M059J (cell line): ENCODE measurements around the gene PALLD. TPM values are rescaled to one million over a fixed set of nuclear protein-coding genes. Genes with fewer than 3 reads are reported as not detected.
"Not testable (repeated sequence)": the region's sequence is repeated elsewhere in the genome, so short reads cannot be mapped to it uniquely, and the experiment has no call there.

Experiments
- DNase-seq: peaks from one replicate; pipeline ENCODE4 v3.0.0-alpha.2; 2012; ENCODE audit warnings: low read depth
- total RNA-seq: library from RNA; depleted of rRNA; stranded (reverse); fragments of >200 nt; shearing (Covaris generic); gene quantifications from 2 replicates; pipeline ENCODE4 v1.2.3, GENCODE V29; 2014

Gene PALLD
- total RNA-seq, 1 experiment from 2014 or later: 46.0 TPM

DNA sequence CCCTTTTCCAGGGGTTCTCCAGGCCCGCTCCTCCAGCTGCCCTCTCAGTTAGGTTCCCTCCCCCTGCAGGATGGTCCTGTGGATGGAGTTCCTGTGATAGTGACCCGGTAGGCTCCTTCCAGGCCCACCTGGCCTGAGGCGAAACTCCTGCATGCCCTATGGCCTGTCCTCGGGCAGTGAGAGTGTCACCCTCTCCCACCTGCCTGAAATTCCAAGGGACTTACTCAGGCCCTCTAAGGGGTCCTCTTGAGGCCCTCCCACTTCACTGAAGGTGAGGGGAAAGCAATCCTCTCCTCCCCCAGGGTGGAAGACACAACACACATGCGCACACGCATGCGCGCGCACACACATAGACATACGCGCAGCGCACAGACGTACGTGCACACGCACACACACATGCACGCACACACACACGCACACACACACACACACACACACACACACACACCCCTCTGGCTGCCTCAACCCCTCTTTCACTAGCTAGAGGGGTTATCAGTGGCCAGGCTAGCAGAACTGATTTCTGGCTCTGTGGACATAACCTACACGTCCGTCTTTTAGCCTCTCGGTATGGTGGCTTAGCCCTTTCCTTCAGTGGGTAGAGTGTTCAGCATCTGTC lies 297.3 kb downstream of the PALLD start:
- no peak for DNase-seq

DNA sequence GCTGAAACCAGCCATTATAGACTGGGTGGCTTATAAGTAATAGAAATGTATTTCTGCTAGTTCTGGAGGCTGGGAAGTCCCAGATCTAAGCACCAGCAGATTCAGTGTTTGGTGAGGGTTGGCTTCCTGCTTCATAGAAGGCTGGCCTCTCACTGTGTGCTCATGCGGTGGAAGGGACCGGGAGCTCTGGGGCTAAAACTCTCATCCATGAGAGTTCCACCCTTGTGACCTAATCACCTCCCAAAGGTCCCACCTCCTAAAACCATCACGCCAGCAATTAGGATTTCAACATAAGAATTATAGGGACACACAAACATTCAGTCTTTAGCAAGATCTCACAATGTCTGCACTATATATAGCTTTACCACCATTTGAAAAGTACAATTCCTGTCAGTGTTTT lies 298.0 kb downstream of the PALLD start:
- DNase-seq: no peak

DNA sequence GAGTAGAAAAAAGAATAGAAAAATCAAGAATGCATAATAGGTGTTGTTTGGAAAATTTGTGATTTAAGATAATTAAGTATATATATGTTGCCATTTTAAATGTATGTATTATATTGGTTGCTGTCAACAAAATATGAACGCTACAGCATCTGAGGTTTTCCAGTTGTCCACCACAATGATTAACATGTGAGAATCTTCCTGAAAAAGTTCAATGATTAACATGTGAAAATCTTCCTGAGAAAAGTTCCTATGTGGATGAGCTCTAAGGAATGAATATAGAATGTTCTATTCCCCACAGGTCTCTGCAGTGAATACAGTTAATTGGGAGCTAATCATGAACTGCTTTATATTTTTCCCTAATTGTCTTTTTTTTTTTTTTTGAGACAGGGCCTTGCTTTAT lies 298.5 kb downstream of the PALLD start:
- DNase-seq: no peak

DNA sequence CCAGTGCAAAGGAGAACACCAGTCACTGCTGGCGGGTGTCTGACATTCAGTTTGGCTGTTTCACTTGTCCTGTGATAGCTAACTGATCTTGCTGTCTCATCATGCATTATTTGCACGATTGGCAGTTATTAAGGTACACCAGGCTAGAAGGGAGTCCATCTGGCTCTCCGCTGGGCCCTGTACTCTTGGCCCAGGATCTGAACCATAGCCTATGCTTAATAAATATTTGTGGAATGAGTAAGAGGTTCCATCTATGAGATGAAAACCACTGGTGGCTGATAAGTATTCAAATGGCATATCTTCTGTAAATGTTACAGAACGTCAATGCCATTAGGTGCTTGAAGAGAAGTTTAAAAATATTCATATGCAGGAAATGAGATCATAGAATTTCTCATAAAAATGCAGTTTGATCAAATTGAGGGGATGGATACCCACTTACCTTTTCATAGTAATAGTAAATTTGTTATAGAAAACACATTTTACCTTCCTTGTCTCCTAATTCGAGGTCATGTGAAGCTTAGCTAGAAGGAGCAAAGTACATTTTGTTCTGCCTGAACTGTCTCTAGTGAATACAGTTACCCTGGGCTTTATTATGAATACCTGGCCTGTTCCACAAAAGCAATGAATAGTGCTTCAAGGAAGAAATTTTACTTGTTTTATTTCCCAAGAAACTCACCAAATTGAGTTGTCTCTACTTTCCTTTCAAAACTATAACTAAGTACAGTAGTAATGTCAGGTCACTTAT lies 299.7 kb downstream of the PALLD start:
- DNase-seq: peak; percentile 91

DNA sequence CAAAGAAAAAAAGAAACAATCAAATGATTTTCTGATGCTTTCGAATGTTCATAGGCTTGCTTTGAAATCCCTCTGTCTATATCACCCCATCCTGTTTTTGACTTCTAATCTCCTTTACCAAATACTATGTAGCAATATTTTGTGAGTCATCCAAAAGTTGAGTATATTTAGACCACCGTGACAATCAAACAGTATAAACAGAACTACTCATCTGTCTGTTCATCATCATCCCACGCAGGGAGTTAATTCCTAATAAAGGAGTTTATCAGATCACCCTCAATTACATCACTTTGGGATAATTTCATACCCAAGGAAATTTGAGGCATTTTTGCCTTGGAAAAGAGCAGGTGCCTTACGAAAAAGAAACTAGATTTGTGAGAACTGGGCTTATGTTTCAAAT lies 300.3 kb downstream of the PALLD start:
- peak; percentile 83 for DNase-seq

DNA sequence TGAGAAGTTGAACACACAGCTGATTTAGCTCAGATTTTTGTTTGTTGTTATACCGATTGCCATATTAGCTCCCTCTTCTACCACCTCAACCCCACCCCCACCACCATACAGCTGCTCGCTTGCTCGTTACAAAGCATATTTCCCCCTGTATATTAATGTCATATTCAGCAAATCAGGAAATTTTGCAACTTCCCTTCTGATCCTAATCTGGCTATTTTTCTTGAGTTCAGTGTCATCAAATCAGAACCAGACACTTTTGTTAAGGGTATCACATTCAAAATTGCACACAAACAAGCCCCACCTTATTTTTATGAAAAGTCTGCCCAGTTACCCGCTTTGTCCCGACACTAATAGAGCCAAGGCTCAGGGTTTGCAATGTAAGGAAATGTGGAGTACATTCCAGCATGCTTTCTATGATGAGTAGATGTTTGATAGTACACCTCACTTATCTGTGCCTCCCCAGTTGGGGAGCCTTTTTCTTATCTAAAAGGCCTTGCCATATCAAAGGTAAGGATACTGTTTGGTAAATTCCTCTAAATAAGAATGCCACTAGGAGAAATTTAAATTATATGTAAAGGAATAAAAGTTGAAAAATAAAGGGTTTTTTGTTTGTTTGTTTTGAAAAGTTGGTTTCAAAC lies 301.0 kb downstream of the PALLD start:
- no peak for DNase-seq

DNA sequence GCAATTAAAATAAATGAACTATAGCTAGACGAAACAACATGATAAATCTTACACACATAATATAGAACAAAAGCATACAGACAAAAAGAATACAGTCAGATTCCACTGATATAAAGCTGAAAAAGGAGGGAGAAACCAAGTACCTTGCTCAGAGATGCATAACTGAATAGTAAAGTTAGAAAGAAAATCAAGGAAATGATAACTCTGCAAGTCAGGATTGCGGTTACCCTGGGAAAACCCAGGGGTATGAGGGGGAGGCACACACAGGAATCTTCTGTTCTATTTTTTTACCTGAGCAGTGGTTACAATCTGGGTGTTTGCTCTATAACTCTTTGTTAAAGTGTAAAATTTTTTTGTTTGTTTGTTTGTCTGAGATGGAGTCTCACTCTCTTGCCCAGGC lies 304.1 kb downstream of the PALLD start:
- DNase-seq: no peak

DNA sequence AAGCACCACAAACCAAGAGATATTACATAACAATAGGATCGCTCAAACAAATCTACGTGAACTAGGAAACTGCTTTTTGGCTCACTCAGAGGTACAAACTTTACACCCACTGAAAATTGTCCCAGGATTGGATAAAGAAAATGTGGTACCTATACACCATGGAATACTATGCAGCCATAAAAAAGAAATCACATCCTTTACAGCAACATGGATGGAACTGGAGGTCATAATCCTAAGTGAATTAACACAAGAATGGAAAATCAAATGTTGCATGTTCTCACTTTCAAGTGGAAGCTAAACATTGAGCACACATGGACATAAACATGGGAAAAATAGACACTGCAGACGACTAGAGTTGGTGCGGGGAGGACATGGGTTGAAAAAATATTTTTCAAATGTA lies 305.4 kb downstream of the PALLD start:
- no peak for DNase-seq

DNA sequence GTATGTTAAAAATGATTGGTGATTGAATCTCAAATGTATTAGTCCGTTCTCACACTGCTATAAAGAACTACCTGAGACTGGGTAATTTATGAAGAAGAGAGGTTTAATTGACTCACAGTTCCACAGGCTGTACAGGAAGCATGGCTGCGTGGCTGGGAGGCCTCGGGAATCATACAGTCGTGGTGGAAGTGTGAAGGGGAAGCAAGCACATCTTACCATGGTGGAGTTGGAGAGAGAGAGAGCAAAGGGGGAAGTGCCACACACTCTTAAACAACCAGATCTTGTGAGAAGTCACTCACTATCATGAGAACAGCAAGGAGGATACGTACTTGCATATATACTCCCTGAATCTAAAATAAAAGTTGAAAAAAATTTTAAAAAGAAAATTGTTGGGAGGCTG lies 306.2 kb downstream of the PALLD start:
- not testable (repeated sequence) for DNase-seq

DNA sequence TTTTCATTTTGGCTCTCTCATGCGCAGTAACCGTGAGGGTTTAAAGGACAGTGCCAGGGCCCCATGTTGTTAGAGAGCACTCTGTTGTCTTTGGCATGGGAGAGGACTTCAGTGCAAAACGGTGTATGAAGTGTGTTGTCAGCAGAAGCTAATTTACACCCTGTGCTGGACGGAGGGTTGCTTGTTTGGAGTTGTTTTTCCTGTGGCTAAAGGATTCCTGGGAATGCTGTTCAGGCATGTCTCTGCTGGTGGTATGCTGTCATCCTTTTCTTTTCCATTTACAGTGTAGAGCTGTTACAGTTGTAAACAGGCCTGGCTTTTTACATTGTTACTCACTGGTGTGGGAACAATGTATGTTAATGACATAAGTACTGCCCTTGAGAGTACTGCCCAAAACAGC lies 306.9 kb downstream of the PALLD start:
- peak; percentile 53 for DNase-seq

DNA sequence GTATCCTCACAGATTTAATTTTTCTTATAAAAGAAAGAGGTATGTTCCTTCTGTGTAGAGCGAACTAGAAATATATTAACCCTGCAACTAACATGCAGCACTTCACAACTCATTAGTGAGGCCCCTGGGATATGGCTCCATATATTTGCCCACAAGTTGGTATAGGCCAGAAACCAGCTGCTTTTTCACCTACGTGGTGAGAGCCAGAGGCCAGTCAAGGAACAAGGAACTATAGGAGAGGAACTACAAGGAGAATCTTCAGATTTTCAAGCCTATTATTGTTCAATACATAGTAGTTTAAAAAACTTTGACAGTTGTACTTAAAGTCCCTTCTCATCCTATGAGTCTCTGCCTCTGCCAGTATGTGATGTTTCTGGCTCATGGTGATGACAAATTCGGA lies 307.3 kb downstream of the PALLD start:
- no peak for DNase-seq

DNA sequence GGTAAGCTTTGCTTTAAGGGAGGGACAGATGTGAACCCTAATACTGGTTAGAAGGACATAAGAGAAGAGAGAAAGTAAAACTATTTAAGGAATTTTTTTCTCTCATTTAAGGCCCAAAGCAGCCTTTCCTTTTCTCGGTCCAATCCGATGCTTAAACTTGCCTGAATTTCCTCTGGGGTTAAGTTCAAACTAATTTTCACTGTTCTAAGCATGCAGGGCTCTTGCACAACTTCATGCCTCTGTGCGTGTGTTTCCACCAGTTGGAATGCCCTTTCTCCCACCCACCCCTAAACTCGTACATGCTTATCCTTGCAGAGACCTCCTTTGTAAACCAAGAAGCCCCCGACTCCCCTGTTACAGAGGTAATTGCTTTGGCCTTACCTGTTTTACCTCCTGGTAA lies 308.5 kb downstream of the PALLD start:
- no peak for DNase-seq

DNA sequence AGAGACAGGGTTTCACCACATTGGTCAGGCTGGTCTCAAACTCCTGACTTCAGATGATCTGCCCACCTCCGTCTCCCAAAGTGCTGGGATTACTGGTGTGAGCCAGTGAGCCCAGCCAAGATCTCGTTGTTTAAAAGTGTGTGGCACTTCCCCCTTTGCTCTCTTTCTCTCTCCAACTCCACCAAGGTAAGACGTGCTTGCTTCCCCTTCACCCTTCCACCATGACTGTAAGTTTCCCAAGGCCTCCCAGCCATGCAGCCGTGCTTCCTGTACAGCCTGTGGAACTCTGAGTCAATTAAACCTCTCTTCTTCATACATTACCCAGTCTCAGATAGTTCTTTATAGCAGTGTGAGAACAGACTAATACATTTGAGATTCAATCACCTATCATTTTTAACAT lies 309.4 kb downstream of the PALLD start:
- DNase-seq: not testable (repeated sequence)

DNA sequence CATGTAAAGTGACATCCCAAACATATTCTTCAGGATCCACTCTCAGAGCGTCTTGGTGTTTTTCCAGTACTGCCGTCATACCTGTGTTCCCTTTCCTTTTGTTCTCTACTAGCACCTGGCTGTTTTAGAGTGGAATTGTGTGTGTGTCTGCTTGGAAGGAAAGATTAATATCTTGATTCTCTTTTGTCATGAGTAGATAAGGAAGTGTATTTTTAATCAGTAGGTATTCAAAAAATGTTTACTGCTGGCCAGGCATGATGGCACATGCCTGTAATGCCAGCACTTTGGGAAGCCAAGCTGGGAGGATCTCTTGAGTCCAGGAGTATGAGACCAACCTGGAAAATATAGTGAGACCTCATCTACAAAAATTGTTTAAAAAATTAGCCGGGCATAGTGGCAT lies 314.4 kb downstream of the PALLD start:
- DNase-seq: no peak

DNA sequence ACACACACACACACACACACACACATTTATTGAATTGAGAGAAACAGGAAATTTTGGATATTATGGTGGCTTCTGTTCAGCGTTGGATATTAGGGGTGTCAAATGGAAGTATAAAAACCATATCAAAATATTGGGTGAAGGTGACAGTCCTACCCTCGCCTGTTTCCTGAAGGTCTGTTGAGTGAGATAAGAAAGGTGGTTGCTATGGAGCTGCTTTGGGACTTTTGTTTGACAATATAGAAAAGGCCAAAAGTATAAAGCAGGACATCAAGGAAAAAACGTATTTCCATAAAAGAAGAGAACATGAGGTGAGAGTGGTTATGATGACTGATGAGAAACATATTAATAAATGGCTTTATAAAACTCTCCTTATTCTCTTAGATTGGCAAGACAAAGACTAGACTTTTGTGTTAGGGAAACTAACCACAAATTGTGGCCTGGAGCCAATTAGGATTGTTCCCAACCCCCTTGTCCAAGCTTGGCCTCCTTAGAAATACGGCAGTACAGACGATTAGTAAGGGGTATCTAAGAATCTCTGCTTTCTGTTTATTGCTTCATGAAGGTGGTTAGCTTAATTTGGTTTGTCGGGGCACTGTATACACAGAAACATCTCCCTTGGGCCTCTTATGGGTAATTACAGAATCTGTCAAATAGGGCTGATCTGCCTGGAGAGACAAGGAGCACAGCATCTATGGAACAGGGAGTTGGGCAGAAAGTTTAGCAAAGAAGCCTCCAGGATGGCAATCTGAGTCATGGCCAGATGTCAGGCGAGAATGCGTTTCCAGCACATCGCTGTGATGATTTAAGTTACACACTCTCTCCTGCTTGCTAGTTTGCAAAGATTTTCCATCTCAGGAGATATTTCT lies 315.2 kb downstream of the PALLD start:
- peak; percentile 44 for DNase-seq

DNA sequence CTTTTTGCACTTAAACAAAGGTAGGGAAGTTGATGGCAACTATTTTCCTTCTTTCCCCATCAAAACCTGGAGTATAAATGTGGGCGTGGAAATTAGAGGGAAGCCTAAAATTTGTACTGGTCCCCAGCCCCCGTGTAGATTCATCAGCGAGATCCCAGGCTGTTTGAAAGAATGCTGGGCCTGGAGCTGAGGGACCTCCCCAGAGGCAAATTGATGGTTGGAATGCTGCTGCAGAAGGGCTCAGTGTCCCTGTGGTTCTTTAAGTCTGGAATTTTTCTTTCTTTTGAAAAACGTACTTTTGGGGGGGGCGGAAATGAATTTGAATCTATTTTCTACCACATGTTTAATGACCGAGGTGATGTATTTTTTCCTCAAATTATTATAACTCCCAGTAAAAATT lies 316.0 kb downstream of the PALLD start:
- no peak for DNase-seq

DNA sequence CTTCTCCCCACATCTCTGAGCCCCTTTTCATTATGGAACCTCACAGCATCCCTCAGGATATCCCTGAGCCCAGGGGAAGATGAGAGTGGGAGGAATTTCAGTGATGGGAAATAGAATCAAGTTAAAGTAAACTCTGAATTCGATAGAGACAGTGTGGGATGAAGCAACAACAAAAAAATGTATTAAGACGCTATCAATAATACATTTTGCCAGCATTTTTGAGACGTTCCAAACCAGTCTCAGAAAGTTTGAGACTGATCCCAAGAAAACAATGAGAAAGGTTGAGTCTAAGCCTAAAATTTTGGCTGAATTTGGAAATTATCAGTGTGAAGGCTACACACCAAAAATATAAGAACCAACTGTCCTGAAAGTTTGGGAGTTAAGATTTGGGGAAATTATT lies 317.0 kb downstream of the PALLD start:
- DNase-seq: no peak

DNA sequence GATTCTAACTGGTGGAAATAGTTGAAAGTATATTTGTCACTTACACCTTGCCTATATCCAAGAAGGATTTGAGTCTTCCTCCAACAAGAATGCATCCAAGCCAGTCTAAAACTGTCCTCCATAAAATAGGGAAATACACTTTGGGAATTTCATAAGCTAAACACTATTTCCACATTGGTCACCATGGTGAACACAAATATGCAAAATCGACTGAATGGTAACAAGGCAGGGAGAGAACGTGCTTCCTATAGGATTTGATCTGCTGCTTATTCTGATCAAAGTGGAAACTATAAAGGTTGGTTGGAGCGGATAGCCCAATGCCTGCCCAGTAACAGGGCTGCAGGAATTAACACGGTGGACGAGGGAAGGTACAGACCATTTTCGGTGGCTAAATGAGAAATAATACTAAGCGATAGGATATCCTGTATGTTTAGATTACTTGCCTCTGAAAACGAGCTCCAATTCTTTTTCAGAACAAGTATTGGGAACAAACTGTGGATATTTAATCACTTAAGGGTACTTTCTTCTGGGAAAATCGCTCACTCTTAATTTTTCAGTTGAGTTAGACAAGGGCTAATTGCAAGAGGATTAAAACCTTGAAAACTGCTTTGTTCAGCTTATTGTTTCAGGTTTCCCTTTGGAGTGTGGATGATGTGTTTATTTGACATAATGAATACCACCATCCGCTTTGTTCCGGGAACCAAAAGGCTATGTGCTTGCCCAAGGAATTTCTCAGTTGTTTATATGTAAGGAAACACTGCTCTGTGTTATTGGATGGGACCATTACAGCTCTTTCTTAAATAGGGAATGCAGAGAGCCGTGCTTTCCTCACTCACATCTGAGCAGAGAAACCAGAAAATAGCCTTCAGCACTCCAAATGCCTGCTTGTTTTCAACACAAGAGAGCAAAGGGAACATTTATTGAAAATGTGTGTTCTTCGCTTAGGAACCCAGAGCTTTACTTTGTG lies 318.8 kb downstream of the PALLD start:
- peak; percentile 64 for DNase-seq

DNA sequence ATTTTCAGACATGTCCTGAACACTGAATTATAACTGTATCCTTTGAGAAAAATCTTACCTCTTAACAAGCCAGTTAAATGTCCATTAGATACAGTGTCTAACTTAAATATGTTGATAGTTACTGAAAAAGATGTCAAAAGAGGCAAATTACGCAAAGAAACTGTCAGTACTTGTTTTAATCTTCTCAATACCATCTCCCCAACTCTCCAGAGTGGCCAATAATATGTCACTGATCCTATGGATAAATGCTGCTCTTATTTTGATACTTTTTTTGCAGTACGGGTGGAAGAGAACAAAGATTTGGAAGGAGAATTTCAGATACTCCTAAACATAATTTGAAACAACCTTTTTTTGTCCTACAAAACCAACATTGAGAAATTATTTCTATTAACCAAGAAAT lies 320.5 kb downstream of the PALLD start:
- DNase-seq: no peak

DNA sequence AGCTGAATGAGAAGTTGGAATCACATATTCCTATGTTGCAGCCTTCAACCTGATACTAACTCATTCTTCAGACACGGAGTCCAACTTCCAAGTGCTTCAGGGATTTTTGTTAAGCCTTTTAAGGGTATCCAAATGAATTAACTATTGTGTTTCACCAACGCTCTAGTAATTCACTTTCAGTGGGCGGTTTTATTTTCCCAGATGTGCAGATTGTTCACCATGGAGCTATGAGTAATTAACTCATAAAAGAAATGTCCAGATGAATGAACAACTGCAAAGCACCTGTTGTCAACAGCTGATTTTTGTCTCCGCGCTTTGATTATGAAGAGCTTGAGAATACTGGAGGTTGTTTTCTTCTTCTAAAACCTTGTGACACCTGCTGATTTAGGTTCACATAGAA lies 325.6 kb downstream of the PALLD start:
- DNase-seq: no peak

DNA sequence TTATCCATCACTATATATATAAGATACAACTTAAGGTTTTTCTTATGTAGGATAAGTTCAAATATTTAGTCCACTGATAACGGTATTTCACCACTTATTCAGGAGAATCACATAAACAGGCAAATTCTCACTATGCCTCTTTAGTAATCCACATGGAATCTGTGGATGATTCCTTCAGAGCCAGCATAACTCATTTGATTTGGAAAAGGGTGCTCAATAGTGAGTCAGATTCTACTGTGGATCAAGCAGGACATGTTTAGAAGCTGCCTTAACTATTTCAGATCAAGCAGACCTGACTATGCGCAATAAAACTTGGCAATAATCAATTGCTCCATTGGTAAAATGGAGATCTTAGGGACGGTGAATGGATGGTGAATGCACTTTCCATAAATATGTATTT lies 329.1 kb downstream of the PALLD start:
- DNase-seq: no peak
